ENCODE measurements around the gene ADIPOR2. TPM values are rescaled to one million over a fixed set of nuclear protein-coding genes. Genes with fewer than 3 reads are reported as not detected.

Gene ADIPOR2
- total and polyA plus RNA-seq, 2 donors (not counting 1 experiment from before 2014, with no cell fraction given): 43.1 to 46.1 TPM

- no peak overlapping the region for H3K27ac ChIP-seq (ENCODE audit: insufficient read depth, low read length)
- peak overlapping the region; percentile 98 for H3K4me2 ChIP-seq (ENCODE audit: extremely low read depth, insufficient read depth, low read length)
- H4K20me1 ChIP-seq (ENCODE audit: control insufficient read depth, extremely low read depth, insufficient read depth, low read length): no peaks in the 10 kb centered on the region
- H3K36me3 ChIP-seq (ENCODE audit: control insufficient read depth, insufficient read depth, low read length): no peaks in the 10 kb centered on the region
- no peaks in the 10 kb centered on the region for H3K9me3 ChIP-seq (ENCODE audit: control insufficient read depth, insufficient read depth, low read depth, low read length)
- DNase-seq (ENCODE audit: low read depth in 2 of 2): no peak
- TF ChIP-seq CTCF (conservative IDR thresholded peaks at IDR 0.05 in 1 of 2, IDR thresholded peaks at IDR 0.05 in 1 of 2; ENCODE audit: low read depth in 1 of 2, low read length in 2 of 2): no peak
- TF ChIP-seq EZH2 (IDR thresholded peaks at IDR 0.05; ENCODE audit: low read length, missing control alignments): no peak
- peak overlapping the region; percentile 51 to 67 (median 56) for H3K4me3 ChIP-seq (replicated peaks in 1 of 4; ENCODE audit: control extremely low read depth in 1 of 4, insufficient read depth in 1 of 4, low read depth in 3 of 4, low read length in 4 of 4)
- H3K4me1 ChIP-seq (ENCODE audit: control insufficient read depth, extremely low read depth, insufficient read depth, low read length): peaks cover 18% of the 10 kb centered on the region
- peak overlapping the region; percentile 85 for H2AFZ ChIP-seq (ENCODE audit: low read length)
- H3K27me3 ChIP-seq (ENCODE audit: control insufficient read depth, insufficient read depth, low read length): no peaks in the 10 kb centered on the region
- H3K9ac ChIP-seq (ENCODE audit: insufficient read depth, low read length): peak overlapping the region; percentile 62
- no peaks in the 10 kb centered on the region for H3K79me2 ChIP-seq (ENCODE audit: control insufficient read depth, insufficient read depth, low read length)
Observed at GRCh38 chr12:1797011-1797901, 106.4 kb downstream of the ADIPOR2 start.

- H3K79me2 ChIP-seq (ENCODE audit: control insufficient read depth, insufficient read depth, low read length): no peaks in the 10 kb centered on the region
- no peaks in the 10 kb centered on the region for H3K36me3 ChIP-seq (ENCODE audit: control insufficient read depth, insufficient read depth, low read length)
- TF ChIP-seq CTCF (conservative IDR thresholded peaks at IDR 0.05 in 1 of 2, IDR thresholded peaks at IDR 0.05 in 1 of 2; ENCODE audit: low read depth in 1 of 2, low read length in 2 of 2) (no peak), EZH2 (IDR thresholded peaks at IDR 0.05; ENCODE audit: low read length, missing control alignments) (no peak)
- H3K4me1 ChIP-seq (ENCODE audit: control insufficient read depth, extremely low read depth, insufficient read depth, low read length): peaks cover 18% of the 10 kb centered on the region
- no peaks in the 10 kb centered on the region for H3K9me3 ChIP-seq (ENCODE audit: control insufficient read depth, insufficient read depth, low read depth, low read length)
- no peaks in the 10 kb centered on the region for H4K20me1 ChIP-seq (ENCODE audit: control insufficient read depth, extremely low read depth, insufficient read depth, low read length)
- H3K9ac ChIP-seq (ENCODE audit: insufficient read depth, low read length): no peak overlapping the region
- no peak overlapping the region for H2AFZ ChIP-seq (ENCODE audit: low read length)
- no peak for DNase-seq (ENCODE audit: low read depth in 2 of 2)
- no peak overlapping the region for H3K27ac ChIP-seq (ENCODE audit: insufficient read depth, low read length)
- H3K27me3 ChIP-seq (ENCODE audit: control insufficient read depth, insufficient read depth, low read length): no peaks in the 10 kb centered on the region
- H3K4me3 ChIP-seq (replicated peaks in 1 of 4; ENCODE audit: control extremely low read depth in 1 of 4, insufficient read depth in 1 of 4, low read depth in 3 of 4, low read length in 4 of 4): no peak overlapping the region
- no peak overlapping the region for H3K4me2 ChIP-seq (ENCODE audit: extremely low read depth, insufficient read depth, low read length)
Observed at GRCh38 chr12:1797991-1798640, 107.2 kb downstream of the ADIPOR2 start.

GRCh38 chr12:1798641-1799020 lies 107.8 kb downstream of the ADIPOR2 start:
- H3K4me2 ChIP-seq (ENCODE audit: extremely low read depth, insufficient read depth, low read length): no peak overlapping the region
- no peaks in the 10 kb centered on the region for H3K36me3 ChIP-seq (ENCODE audit: control insufficient read depth, insufficient read depth, low read length)
- no peaks in the 10 kb centered on the region for H4K20me1 ChIP-seq (ENCODE audit: control insufficient read depth, extremely low read depth, insufficient read depth, low read length)
- H3K27me3 ChIP-seq (ENCODE audit: control insufficient read depth, insufficient read depth, low read length): no peaks in the 10 kb centered on the region
- TF ChIP-seq CTCF (conservative IDR thresholded peaks at IDR 0.05 in 1 of 2, IDR thresholded peaks at IDR 0.05 in 1 of 2; ENCODE audit: low read depth in 1 of 2, low read length in 2 of 2) (no peak), EZH2 (IDR thresholded peaks at IDR 0.05; ENCODE audit: low read length, missing control alignments) (no peak)
- peaks cover 18% of the 10 kb centered on the region for H3K4me1 ChIP-seq (ENCODE audit: control insufficient read depth, extremely low read depth, insufficient read depth, low read length)
- H3K79me2 ChIP-seq (ENCODE audit: control insufficient read depth, insufficient read depth, low read length): no peaks in the 10 kb centered on the region
- no peaks in the 10 kb centered on the region for H3K9me3 ChIP-seq (ENCODE audit: control insufficient read depth, insufficient read depth, low read depth, low read length)
- no peak overlapping the region for H3K27ac ChIP-seq (ENCODE audit: insufficient read depth, low read length)
- no peak for DNase-seq (ENCODE audit: low read depth in 2 of 2)
- H3K9ac ChIP-seq (ENCODE audit: insufficient read depth, low read length): no peak overlapping the region
- no peak overlapping the region for H2AFZ ChIP-seq (ENCODE audit: low read length)
- H3K4me3 ChIP-seq (replicated peaks in 1 of 4; ENCODE audit: control extremely low read depth in 1 of 4, insufficient read depth in 1 of 4, low read depth in 3 of 4, low read length in 4 of 4): no peak overlapping the region

Measured in fibroblast of lung (primary cell).